Measurements from ENCODE around the gene PEDS1. TPM values are rescaled to one million over a fixed set of nuclear protein-coding genes. Genes with fewer than 3 reads are reported as not detected.
"Not testable (repeated sequence)": the region's sequence is repeated elsewhere in the genome, so short reads cannot be mapped to it uniquely, and the experiment has no call there.

PEDS1 gene
- total RNA-seq, 2 experiments from 2014 or later = 27.9 to 31.3 TPM

- DNase-seq = no peak
- ChIA-PET CTCF (interaction anchor here (1.7 kb wide), 1 partner anchor 20 kb away, joined by 5 read pairs; no protein-coding TSS in a partner anchor), POLR2A (no interaction called here)
- H3K27ac Mint-ChIP-seq = peak overlapping the region; percentile 98
- peak overlapping the region; percentile 72 for H3K4me3 Mint-ChIP-seq
- H3K36me3 Mint-ChIP-seq (ENCODE audit: low read depth) = peaks cover 50% of the 10 kb centered on the region
- peaks cover 71% of the 10 kb centered on the region for H3K4me1 Mint-ChIP-seq
- no peaks in the 10 kb centered on the region for H3K27me3 Mint-ChIP-seq
- no peaks in the 10 kb centered on the region for H3K9me3 Mint-ChIP-seq
Measured at GRCh38 chr20:50146214-50146613, 7.3 kb downstream of the PEDS1 start.

GRCh38 chr20:50145566-50145965 is 8.0 kb downstream of the PEDS1 start:
- no peak overlapping the region for H3K4me3 Mint-ChIP-seq
- H3K4me1 Mint-ChIP-seq = peaks cover 65% of the 10 kb centered on the region
- no peak for DNase-seq
- ChIA-PET CTCF (interaction anchor here (0.8 to 1.2 kb wide), 2 partner anchors 9 to 12 kb away, joined by 4 to 5 read pairs; no protein-coding TSS in a partner anchor), POLR2A (no interaction called here)
- no peaks in the 10 kb centered on the region for H3K9me3 Mint-ChIP-seq
- H3K36me3 Mint-ChIP-seq (ENCODE audit: low read depth) = peaks cover 46% of the 10 kb centered on the region
- H3K27ac Mint-ChIP-seq = peak overlapping the region; percentile 98
- H3K27me3 Mint-ChIP-seq = no peaks in the 10 kb centered on the region

- peaks cover 53% of the 10 kb centered on the region for H3K4me1 Mint-ChIP-seq
- no peaks in the 10 kb centered on the region for H3K9me3 Mint-ChIP-seq
- DNase-seq = no peak
- H3K27me3 Mint-ChIP-seq = no peaks in the 10 kb centered on the region
- no peak overlapping the region for H3K4me3 Mint-ChIP-seq
- ChIA-PET CTCF (interaction anchor here (1.2 to 2.4 kb wide), 3 partner anchors 9 to 21 kb away, joined by 4 to 5 read pairs (median 5); partner anchors contain the start of gene PEDS1), POLR2A (no interaction called here)
- peaks cover 40% of the 10 kb centered on the region for H3K36me3 Mint-ChIP-seq (ENCODE audit: low read depth)
- H3K27ac Mint-ChIP-seq = no peak overlapping the region
Measured at GRCh38 chr20:50144362-50144761, 9.2 kb downstream of the PEDS1 start.

GRCh38 chr20:50142812-50143211 is 10.7 kb downstream of the PEDS1 start:
- Mint-ChIP-seq H3K4me1 (peaks cover 37% of the 10 kb centered on the region), H3K9me3 (no peaks in the 10 kb centered on the region), H3K27ac (peak overlapping the region; percentile 63), H3K36me3 (ENCODE audit: low read depth) (peaks cover 33% of the 10 kb centered on the region), H3K4me3 (no peak overlapping the region), H3K27me3 (no peaks in the 10 kb centered on the region)
- ChIA-PET CTCF (interaction anchor here (1.3 to 2.4 kb wide), 2 partner anchors 10 to 22 kb away, joined by 4 to 5 read pairs; partner anchors contain the start of gene PEDS1), POLR2A (no interaction called here)
- no peak for DNase-seq

GRCh38 chr20:50141811-50142561 is 11.5 kb downstream of the PEDS1 start:
- Mint-ChIP-seq H3K36me3 (ENCODE audit: low read depth) (peaks cover 29% of the 10 kb centered on the region), H3K27me3 (no peaks in the 10 kb centered on the region), H3K9me3 (no peaks in the 10 kb centered on the region), H3K4me3 (no peak overlapping the region), H3K4me1 (peaks cover 31% of the 10 kb centered on the region), H3K27ac (no peak overlapping the region)
- no peak for DNase-seq
- ChIA-PET POLR2A (no interaction called here), CTCF (interaction anchor here (0.5 to 1.3 kb wide), 3 partner anchors 11 to 378 kb away, joined by 3 to 5 read pairs (median 4); no protein-coding TSS in a partner anchor)

- peaks cover 23% of the 10 kb centered on the region for H3K36me3 Mint-ChIP-seq (ENCODE audit: low read depth)
- ChIA-PET POLR2A (interaction anchor here (0.6 kb wide), 1 partner anchor 139 kb away, joined by 8 read pairs; no protein-coding TSS in a partner anchor), CTCF (interaction anchor here (1.5 kb wide), 1 partner anchor 19 kb away, joined by 4 read pairs; no protein-coding TSS in a partner anchor)
- H3K27ac Mint-ChIP-seq = no peak overlapping the region
- no peak overlapping the region for H3K4me3 Mint-ChIP-seq
- H3K9me3 Mint-ChIP-seq = no peaks in the 10 kb centered on the region
- no peaks in the 10 kb centered on the region for H3K27me3 Mint-ChIP-seq
- no peak for DNase-seq
- peaks cover 22% of the 10 kb centered on the region for H3K4me1 Mint-ChIP-seq
Measured at GRCh38 chr20:50141018-50141675, 12.4 kb downstream of the PEDS1 start.

GRCh38 chr20:50140339-50140859 is 13.1 kb downstream of the PEDS1 start:
- POLR2A ChIA-PET = no interaction called here

GRCh38 chr20:50138479-50139393 is 14.8 kb downstream of the PEDS1 start:
- no peak overlapping the region for H3K4me3 Mint-ChIP-seq
- H3K9me3 Mint-ChIP-seq = no peaks in the 10 kb centered on the region
- peaks cover 17% of the 10 kb centered on the region for H3K4me1 Mint-ChIP-seq
- ChIA-PET POLR2A (interaction anchor here (1.5 kb wide), 1 partner anchor 15 kb away, joined by 4 read pairs; the partner anchor contains the start of gene PEDS1), CTCF (interaction anchor here (0.6 to 1.5 kb wide), 4 partner anchors 9 to 67 kb away, joined by 3 to 6 read pairs (median 4); no protein-coding TSS in a partner anchor)
- H3K27me3 Mint-ChIP-seq = no peaks in the 10 kb centered on the region
- peaks cover 23% of the 10 kb centered on the region for H3K36me3 Mint-ChIP-seq (ENCODE audit: low read depth)
- no peak for DNase-seq
- H3K27ac Mint-ChIP-seq = no peak overlapping the region

More at GRCh38 chr20:50140339-50140859, 13.1 kb downstream of the PEDS1 start:
- CTCF ChIA-PET = interaction anchor here (1.3 to 1.5 kb wide), 2 partner anchors 18 to 20 kb away, joined by 4 to 5 read pairs; no protein-coding TSS in a partner anchor
- H3K27ac Mint-ChIP-seq = peak overlapping the region; percentile 22
- peaks cover 23% of the 10 kb centered on the region for H3K36me3 Mint-ChIP-seq (ENCODE audit: low read depth)
- no peak overlapping the region for H3K4me3 Mint-ChIP-seq
- H3K9me3 Mint-ChIP-seq = no peaks in the 10 kb centered on the region
- DNase-seq = no peak
- H3K4me1 Mint-ChIP-seq = peaks cover 17% of the 10 kb centered on the region
- no peaks in the 10 kb centered on the region for H3K27me3 Mint-ChIP-seq

GRCh38 chr20:50138120-50138478 is 15.4 kb downstream of the PEDS1 start:
- Mint-ChIP-seq H3K27ac (no peak overlapping the region), H3K36me3 (ENCODE audit: low read depth) (peaks cover 19% of the 10 kb centered on the region), H3K4me1 (peaks cover 14% of the 10 kb centered on the region), H3K9me3 (no peaks in the 10 kb centered on the region), H3K4me3 (no peak overlapping the region), H3K27me3 (no peaks in the 10 kb centered on the region)
- POLR2A ChIA-PET = no interaction called here
- no peak for DNase-seq
- CTCF ChIA-PET = interaction anchor here (1.1 kb wide), 1 partner anchor 9 kb away, joined by 6 read pairs; no protein-coding TSS in a partner anchor

- H3K9me3 Mint-ChIP-seq, DNase-seq, H3K27me3 Mint-ChIP-seq, H3K4me3 Mint-ChIP-seq, H3K4me1 Mint-ChIP-seq, POLR2A ChIA-PET, H3K27ac Mint-ChIP-seq: not testable (repeated sequence)
- CTCF ChIA-PET = interaction anchor here (1.3 kb wide), 1 partner anchor 28 kb away, joined by 3 read pairs; no protein-coding TSS in a partner anchor
- H3K36me3 Mint-ChIP-seq (ENCODE audit: low read depth) = peaks cover 15% of the 10 kb centered on the region
Measured at GRCh38 chr20:50137702-50138101, 15.8 kb downstream of the PEDS1 start.

- peaks cover 9% of the 10 kb centered on the region for H3K4me1 Mint-ChIP-seq
- H3K36me3 Mint-ChIP-seq (ENCODE audit: low read depth) = peaks cover 17% of the 10 kb centered on the region
- H3K27ac Mint-ChIP-seq = no peak overlapping the region
- H3K27me3 Mint-ChIP-seq = no peaks in the 10 kb centered on the region
- DNase-seq = no peak
- H3K4me3 Mint-ChIP-seq = no peak overlapping the region
- POLR2A ChIA-PET = no interaction called here
- H3K9me3 Mint-ChIP-seq = no peaks in the 10 kb centered on the region
- CTCF ChIA-PET = interaction anchor here (0.7 to 1.3 kb wide), 2 partner anchors 17 to 29 kb away, joined by 3 read pairs; no protein-coding TSS in a partner anchor
Measured at GRCh38 chr20:50136822-50137599, 16.5 kb downstream of the PEDS1 start.
